PFSK-1 (cell line): ENCODE measurements around the gene SYNE3.

Experiments used
- FOXP2 ChIP-seq: optimal IDR thresholded peaks from 2 replicates; pipeline ENCODE3; 2011; ENCODE audit warnings: borderline replicate concordance, control low read depth, inconsistent platforms; ENCODE audit not compliant: insufficient read depth; ENCODE audit errors: extremely low read length, extremely low read depth
- POLR2AphosphoS5 ChIP-seq: IDR thresholded peaks from 2 replicates; pipeline ENCODE4 v1.6.1; 2012; ENCODE audit warnings: low read depth, mild to moderate bottlenecking, control low read depth, low read length, moderate library complexity
- SIN3A ChIP-seq: IDR thresholded peaks from 2 replicates; pipeline ENCODE4 v1.6.1; 2012; ENCODE audit warnings: mild to moderate bottlenecking, low read length, moderate library complexity, borderline replicate concordance; ENCODE audit not compliant: insufficient read depth
- TAF1 ChIP-seq: IDR thresholded peaks from 2 replicates; pipeline ENCODE4 v1.6.1; 2012; ENCODE audit warnings: low read length, control low read depth, borderline replicate concordance; ENCODE audit not compliant: insufficient read depth
- TF ChIP-seq, protein P1 (sequence below), 2 experiments: IDR thresholded peaks; 2 replicates each; pipeline versions ENCODE4 v1.6.1 to v1.8.0; 2011 to 2012; ENCODE audit warnings: low read depth in 2 of 2, low read length in 2 of 2, control low read depth in 1 of 2, inconsistent platforms in 1 of 2, mild to moderate bottlenecking in 1 of 2, moderate library complexity in 1 of 2; ENCODE audit not compliant: insufficient read depth in 1 of 2

The SYNE3 gene

GRCh38 chr14:95495538-95496025 lies 20.9 kb downstream of the SYNE3 start:
- TF ChIP-seq POLR2AphosphoS5 (no peak), FOXP2 (no peak), TAF1 (no peak), SIN3A (no peak)
- TF ChIP-seq, protein P1, sequence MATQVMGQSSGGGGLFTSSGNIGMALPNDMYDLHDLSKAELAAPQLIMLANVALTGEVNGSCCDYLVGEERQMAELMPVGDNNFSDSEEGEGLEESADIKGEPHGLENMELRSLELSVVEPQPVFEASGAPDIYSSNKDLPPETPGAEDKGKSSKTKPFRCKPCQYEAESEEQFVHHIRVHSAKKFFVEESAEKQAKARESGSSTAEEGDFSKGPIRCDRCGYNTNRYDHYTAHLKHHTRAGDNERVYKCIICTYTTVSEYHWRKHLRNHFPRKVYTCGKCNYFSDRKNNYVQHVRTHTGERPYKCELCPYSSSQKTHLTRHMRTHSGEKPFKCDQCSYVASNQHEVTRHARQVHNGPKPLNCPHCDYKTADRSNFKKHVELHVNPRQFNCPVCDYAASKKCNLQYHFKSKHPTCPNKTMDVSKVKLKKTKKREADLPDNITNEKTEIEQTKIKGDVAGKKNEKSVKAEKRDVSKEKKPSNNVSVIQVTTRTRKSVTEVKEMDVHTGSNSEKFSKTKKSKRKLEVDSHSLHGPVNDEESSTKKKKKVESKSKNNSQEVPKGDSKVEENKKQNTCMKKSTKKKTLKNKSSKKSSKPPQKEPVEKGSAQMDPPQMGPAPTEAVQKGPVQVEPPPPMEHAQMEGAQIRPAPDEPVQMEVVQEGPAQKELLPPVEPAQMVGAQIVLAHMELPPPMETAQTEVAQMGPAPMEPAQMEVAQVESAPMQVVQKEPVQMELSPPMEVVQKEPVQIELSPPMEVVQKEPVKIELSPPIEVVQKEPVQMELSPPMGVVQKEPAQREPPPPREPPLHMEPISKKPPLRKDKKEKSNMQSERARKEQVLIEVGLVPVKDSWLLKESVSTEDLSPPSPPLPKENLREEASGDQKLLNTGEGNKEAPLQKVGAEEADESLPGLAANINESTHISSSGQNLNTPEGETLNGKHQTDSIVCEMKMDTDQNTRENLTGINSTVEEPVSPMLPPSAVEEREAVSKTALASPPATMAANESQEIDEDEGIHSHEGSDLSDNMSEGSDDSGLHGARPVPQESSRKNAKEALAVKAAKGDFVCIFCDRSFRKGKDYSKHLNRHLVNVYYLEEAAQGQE (IDR thresholded peaks at IDR 0.05; ENCODE audit: insufficient read depth in 1 of 2, low read depth in 2 of 2, low read length in 2 of 2), result no peak

DNA sequence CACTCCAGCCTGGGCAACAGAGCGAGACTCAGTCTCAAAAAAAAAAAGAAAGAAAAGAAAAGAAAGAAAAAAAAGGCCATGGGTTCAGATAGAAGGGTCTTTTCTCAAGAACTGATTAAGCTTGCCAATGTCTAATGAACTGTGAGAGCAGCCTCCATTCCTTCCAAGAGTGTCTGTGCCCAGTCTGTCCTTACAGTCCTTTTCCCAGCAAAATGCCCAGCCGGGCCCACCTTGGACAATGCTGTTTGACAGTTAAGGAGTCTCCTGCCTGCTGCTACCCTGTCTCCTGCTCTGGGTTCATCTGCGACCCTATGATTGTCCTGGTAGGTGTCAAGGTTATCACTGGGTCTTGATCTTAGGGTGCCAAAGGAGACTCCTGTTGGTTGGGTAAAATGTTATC lies 21.4 kb downstream of the SYNE3 start:
- TF ChIP-seq, protein P1 (IDR thresholded peaks at IDR 0.05; ENCODE audit: insufficient read depth in 1 of 2, low read depth in 2 of 2, low read length in 2 of 2), result no peak
- TF ChIP-seq FOXP2 (no peak), TAF1 (no peak), POLR2AphosphoS5 (no peak), SIN3A (no peak)

DNA sequence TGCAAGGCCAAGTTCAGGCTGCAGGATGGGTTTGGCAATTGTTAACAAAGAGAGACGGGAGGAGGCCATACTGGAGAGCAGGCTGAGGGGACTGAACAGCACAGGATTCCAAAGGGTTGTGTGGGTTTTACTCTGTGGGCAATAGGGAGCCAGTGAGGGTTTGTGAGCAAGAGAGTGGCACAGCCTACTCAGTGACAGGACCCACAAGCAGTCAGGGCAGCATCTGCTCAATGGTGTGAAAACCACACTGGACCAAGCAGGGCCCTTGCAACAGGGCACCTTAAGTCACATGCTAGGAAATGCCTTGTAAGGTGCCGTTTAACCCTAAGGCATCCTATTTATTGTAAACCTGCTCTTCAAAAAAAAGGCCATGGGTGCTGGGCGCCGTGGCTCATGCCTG lies 22.0 kb downstream of the SYNE3 start:
- no peak for TF ChIP-seq FOXP2

GRCh38 chr14:95493976-95494375 lies 22.5 kb downstream of the SYNE3 start:
- TF ChIP-seq TAF1 (no peak), SIN3A (no peak), FOXP2 (no peak), POLR2AphosphoS5 (no peak)
- TF ChIP-seq, protein P1 (IDR thresholded peaks at IDR 0.05; ENCODE audit: insufficient read depth in 1 of 2, low read depth in 2 of 2, low read length in 2 of 2), result no peak

GRCh38 chr14:95493503-95493902 lies 22.9 kb downstream of the SYNE3 start:
- TF ChIP-seq POLR2AphosphoS5, result no peak

- TF ChIP-seq TAF1, result no peak
These were observed 24.4 kb downstream of the SYNE3 start for GRCh38 chr14:95491936-95492608.

- no peak for TF ChIP-seq TAF1
- TF ChIP-seq, protein P1 (IDR thresholded peaks at IDR 0.05; ENCODE audit: insufficient read depth in 1 of 2, low read depth in 2 of 2, low read length in 2 of 2), result no peak
These were observed 25.6 kb downstream of the SYNE3 start for GRCh38 chr14:95490727-95491451.
